Measurements from ENCODE around the gene NTSR2. TPM values are rescaled to one million over a fixed set of nuclear protein-coding genes. Genes with fewer than 3 reads are reported as not detected.

NTSR2 gene
- total and polyA plus RNA-seq, 2 of the 8 experiments (the other 6 are each of a cell fraction or from before 2014, with no cell fraction given), result 0.05 TPM; not detected in 1

DNA sequence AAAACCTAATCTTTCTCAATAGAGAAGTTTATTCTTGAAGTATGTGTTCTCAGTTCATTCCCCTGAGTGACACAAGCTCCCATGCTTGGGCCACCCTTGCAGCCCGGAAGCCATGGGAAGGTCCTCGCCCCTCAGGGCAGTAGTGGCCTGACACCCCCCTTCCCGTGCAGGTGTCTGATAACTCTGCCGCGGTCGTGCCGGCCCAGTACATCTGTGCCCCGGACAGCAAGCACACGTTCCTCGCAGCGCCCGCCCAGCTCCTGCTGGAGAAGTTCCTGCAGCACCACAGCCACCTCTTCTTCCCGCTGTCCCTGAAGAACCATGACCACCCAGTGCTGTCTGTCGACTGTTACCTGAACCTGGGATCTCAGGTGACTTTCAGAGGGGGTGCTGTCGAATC is 32.4 kb downstream of the NTSR2 start:
- FAIRE-seq, result no peak
- POLR2A ChIA-PET (ENCODE audit: partially characterized antibody), result no interaction called here

More for the DNA sequence above, 32.4 kb downstream of the NTSR2 start:
- no peaks in the 10 kb centered on the region for H3K9me3 ChIP-seq (ENCODE audit: insufficient read depth in 2 of 2, low read depth in 1 of 2, low read length in 1 of 2)
- H3K79me2 ChIP-seq (ENCODE audit: control insufficient read depth in 1 of 2, insufficient read depth in 2 of 2, low read length in 2 of 2), result no peaks in the 10 kb centered on the region
- H3K79me1 ChIP-seq (ENCODE audit: low read depth, low read length), result no peaks in the 10 kb centered on the region
- CTCF ChIA-PET (ENCODE audit: partially characterized antibody), result interaction anchor here (0.8 to 1.4 kb wide), 8 partner anchors 11 to 147 kb away, joined by 3 to 6 read pairs (median 3); no protein-coding TSS in a partner anchor
- H4K5ac ChIP-seq (ENCODE audit: insufficient read length, low read depth, low read length), result no peak overlapping the region
- peaks cover 0 to 2% of the 10 kb centered on the region in 2 experiments for H4K20me1 ChIP-seq (replicated peaks in 1 of 2; ENCODE audit: control insufficient read depth in 1 of 2, insufficient read depth in 2 of 2, low read length in 2 of 2)
- TF ChIP-seq GABPA (IDR thresholded peaks at IDR 0.05; ENCODE audit: borderline replicate concordance, insufficient read depth, low read length), result no peak
- TF ChIP-seq POLR2A (IDR thresholded peaks at IDR 0.05; ENCODE audit: control extremely low read depth in 1 of 2, low read depth in 2 of 2, low read length in 2 of 2), result no peak
- no peak for DNase-seq (ENCODE audit: low read depth in 1 of 2, low spot score in 2 of 2)
- H3K23ac ChIP-seq (ENCODE audit: insufficient read length), result no peak overlapping the region
- no peak overlapping the region for H3K4ac ChIP-seq (replicated peaks; ENCODE audit: insufficient read length, low read depth, low read length)
- no peak overlapping the region for H2BK15ac ChIP-seq (ENCODE audit: low read length)
- H4K91ac ChIP-seq (replicated peaks; ENCODE audit: insufficient read length, low read length), result no peak overlapping the region
- H3K18ac ChIP-seq (ENCODE audit: extremely low read depth, low read length), result no peak overlapping the region
- H3K4me2 ChIP-seq (ENCODE audit: insufficient read depth in 1 of 2, low read depth in 2 of 2, low read length in 2 of 2), result no peak overlapping the region
- no peaks in the 10 kb centered on the region for H3K27me3 ChIP-seq (replicated peaks in 1 of 4; ENCODE audit: control insufficient read depth in 3 of 4, extremely low read depth in 1 of 4, insufficient read depth in 3 of 4, low read length in 3 of 4)
- no peak overlapping the region for H3K14ac ChIP-seq (ENCODE audit: insufficient read length)
- no peaks in the 10 kb centered on the region; the same call in 1 of the 2 replicates for H3K23me2 ChIP-seq (ENCODE audit: low read depth, low read length)
- no peak overlapping the region for H3K56ac ChIP-seq (replicated peaks; ENCODE audit: insufficient read length, low read depth, low read length)
- peaks cover 4 to 23% (median 19%) of the 10 kb centered on the region in 4 experiments for H3K36me3 ChIP-seq (ENCODE audit: control insufficient read depth in 2 of 4, insufficient read depth in 4 of 4, low read length in 3 of 4)
- H2BK120ac ChIP-seq (replicated peaks; ENCODE audit: low read depth, low read length), result no peak overlapping the region
- no peak overlapping the region for H3K27ac ChIP-seq (ENCODE audit: low read depth, low read length)
- H2BK5ac ChIP-seq (ENCODE audit: low read depth, low read length), result no peak overlapping the region
- H3K9ac ChIP-seq (replicated peaks in 1 of 4; ENCODE audit: extremely low read depth in 1 of 4, low read depth in 3 of 4, low read length in 3 of 4), result no peak overlapping the region
- H2BK12ac ChIP-seq (ENCODE audit: low read depth, low read length), result no peak overlapping the region
- WGBS, 2 experiments (ENCODE audit: extremely low coverage in 1 of 2, insufficient coverage in 1 of 2, insufficient read length in 1 of 2, insufficient replicate concordance in 2 of 2, low coverage in 1 of 2, low lambda C conversion rate in 2 of 2, missing lambda C conversion rate in 1 of 2), result 96% methylated on average over 15 of the region's 15 CpGs; no CpG with 5 or more reads in 1 of the 2 experiments
- no peaks in the 10 kb centered on the region for H3K4me1 ChIP-seq (replicated peaks in 1 of 4; ENCODE audit: control insufficient read depth in 3 of 4, insufficient read depth in 4 of 4, low read length in 3 of 4)
- H2BK20ac ChIP-seq (ENCODE audit: low read length), result no peak overlapping the region
- no peak overlapping the region for H3K4me3 ChIP-seq (ENCODE audit: extremely low read depth in 1 of 4, insufficient read depth in 2 of 4, low read depth in 3 of 4, low read length in 4 of 4)
- H2AK5ac ChIP-seq (ENCODE audit: low read depth, low read length), result no peak overlapping the region
- no peak overlapping the region for H4K8ac ChIP-seq (ENCODE audit: extremely low read depth, insufficient read depth, low read length)
- H2AFZ ChIP-seq (ENCODE audit: low read length), result no peak overlapping the region
